B cell (primary cell): ENCODE measurements around the gene FXR1. TPM values are rescaled to one million over a fixed set of nuclear protein-coding genes. Genes with fewer than 3 reads are reported as not detected.

ENCODE experiments used
- ATAC-seq: fragments of 200-7000 bp; cut with Tn5 transposase; one replicate; pipeline ENCODE4 v1.10.0; 2021; ENCODE audit warnings: low read depth, mild to moderate bottlenecking, moderate number of reproducible peaks, moderate library complexity
- CTCF ChIA-PET: fragments of 350-600 bp; sonication (Branson Sonifier 250); formaldehyde crosslinking; loops from one replicate; lab custom pipeline; 2021; ENCODE audit warnings: antibody characterized with exemption, inconsistent platforms; lab: Charles Lee
- POLR2A ChIA-PET: fragments of 350-600 bp; sonication (Branson Sonifier 250); formaldehyde crosslinking; loops from one replicate; lab custom pipeline; 2021; ENCODE audit warnings: antibody characterized with exemption; lab: Charles Lee
- DNase-seq: peaks from one replicate; pipeline ENCODE4 v3.0.0; 2013
- H2AFZ ChIP-seq: 2 replicates; pipeline ENCODE4 v1.6.1; 2012; ENCODE audit warnings: mild to moderate bottlenecking, low read depth, low read length; ENCODE audit not compliant: insufficient read depth, poor library complexity, severe bottlenecking
- H3K27ac ChIP-seq, 2 donors: 1 replicate in 1 of 2; 2 replicates in 1 of 2; pipeline ENCODE4 v1.5.1; 2012 to 2013; ENCODE audit warnings: low read length in 2 of 2, mild to moderate bottlenecking in 2 of 2, moderate library complexity in 1 of 2
- H3K27me3 ChIP-seq, 4 experiments: fragments of 200-600 bp in 1 of 4; sonication (generic) in 1 of 4; replicated peaks in 1 of 4; 1 replicate in 2 of 4; 2 replicates in 2 of 4; pipeline versions ENCODE4 v1.6.1 to v1.7.0; 2013 to 2016; ENCODE audit warnings: low read length in 3 of 4, mild to moderate bottlenecking in 2 of 4, mixed read lengths in 1 of 4, moderate library complexity in 1 of 4; ENCODE audit not compliant: insufficient read depth in 4 of 4, control insufficient read depth in 3 of 4; ENCODE audit errors: control extremely low read depth in 1 of 4
- H3K36me3 ChIP-seq, 2 experiments: replicated peaks in 1 of 2; 1 replicate in 1 of 2; 2 replicates in 1 of 2; pipeline versions ENCODE4 v1.6.1 to v1.7.1; 2013; ENCODE audit warnings: low read length in 1 of 2; ENCODE audit not compliant: insufficient read depth in 2 of 2, control insufficient read depth in 1 of 2; ENCODE audit errors: control extremely low read depth in 1 of 2, extremely low read depth in 1 of 2
- H3K4me1 ChIP-seq, 2 donors: fragments of 200-600 bp in 1 of 2; sonication (generic) in 1 of 2; 1 replicate in 1 of 2; 2 replicates in 1 of 2; pipeline versions ENCODE4 v1.5.1 to v1.6.1; 2013 to 2017; ENCODE audit warnings: low read length in 2 of 2; ENCODE audit not compliant: control insufficient read depth in 2 of 2, insufficient read depth in 2 of 2
- H3K4me2 ChIP-seq: replicated peaks from 2 replicates; pipeline ENCODE3; 2012; ENCODE audit warnings: mild to moderate bottlenecking, low read depth, low read length; ENCODE audit not compliant: poor library complexity, severe bottlenecking
- H3K4me3 ChIP-seq, 5 experiments: fragments of 200-600 bp in 1 of 5; sonication (generic) in 1 of 5; 1 replicate in 3 of 5; 2 replicates in 2 of 5; pipeline versions ENCODE4 v1.5.1 to v1.7.0; 2011 to 2016; ENCODE audit warnings: low read length in 4 of 5, mild to moderate bottlenecking in 4 of 5, low read depth in 2 of 5, control low read depth in 1 of 5, moderate library complexity in 1 of 5; ENCODE audit not compliant: insufficient read depth in 1 of 5; ENCODE audit errors: control extremely low read depth in 1 of 5, extremely low read depth in 1 of 5
- H3K79me2 ChIP-seq: fragments of 200-600 bp; sonication (generic); one replicate; pipeline ENCODE4 v1.6.0; 2016; ENCODE audit warnings: low read length; ENCODE audit not compliant: control insufficient read depth, insufficient read depth
- H3K9ac ChIP-seq: fragments of 200-600 bp; sonication (generic); 2 replicates; pipeline ENCODE4 v1.6.1; 2017; ENCODE audit warnings: mild to moderate bottlenecking, low read length, moderate library complexity
- H3K9me3 ChIP-seq, 3 donors: one replicate each; pipeline versions ENCODE4 v1.6.1 to v1.7.1; 2013; ENCODE audit warnings: low read length in 2 of 3; ENCODE audit not compliant: control insufficient read depth in 2 of 3, insufficient read depth in 1 of 3; ENCODE audit errors: control extremely low read depth in 1 of 3
- H4K20me1 ChIP-seq: 2 replicates; pipeline ENCODE4 v1.6.0; 2012; ENCODE audit warnings: mild to moderate bottlenecking, low read length; ENCODE audit not compliant: insufficient read depth, control insufficient read depth, poor library complexity, severe bottlenecking
- H3K27ac Mint-ChIP-seq: one replicate; pipeline ENCODE4 v1.8.0; 2021; ENCODE audit warnings: mixed read lengths
- H3K27me3 Mint-ChIP-seq: one replicate; pipeline ENCODE4 v1.8.0; 2021; ENCODE audit warnings: mixed read lengths
- H3K4me1 Mint-ChIP-seq: one replicate; pipeline ENCODE4 v1.8.0; 2021; ENCODE audit warnings: mixed read lengths
- H3K4me3 Mint-ChIP-seq: one replicate; pipeline ENCODE4 v1.8.0; 2021; ENCODE audit warnings: mixed read lengths
- H3K9me3 Mint-ChIP-seq: one replicate; pipeline ENCODE4 v1.8.0; 2022; ENCODE audit warnings: mixed read lengths; ENCODE audit not compliant: insufficient read depth
- EZH2 ChIP-seq: IDR thresholded peaks from 2 replicates; pipeline ENCODE4 v1.6.1; 2012; ENCODE audit warnings: borderline replicate concordance, low read depth, mild to moderate bottlenecking, moderate library complexity, low read length; ENCODE audit not compliant: insufficient read depth, poor library complexity, severe bottlenecking
- WGBS: methylation state at CpG from one replicate; pipeline ENCODE4 v1.1.5; 2013; ENCODE audit warnings: missing lambda C conversion rate; ENCODE audit not compliant: insufficient coverage; 5-methylcytosine and 5-hydroxymethylcytosine counted together
- intact Hi-C: fragments of 100-400 bp; cut with micrococcal nuclease; formaldehyde crosslinking; loops from one replicate; pipeline ENCODE4 v1.10.0; 2022
- polyA plus RNA-seq: library from polyadenylated mRNA; depleted of rRNA; stranded (reverse); fragments of >200 nt; gene quantifications from 2 replicates; pipeline ENCODE4 v1.2.3, GENCODE V29; 2012
- total RNA-seq, 2 donors: library from RNA; stranded (reverse); fragments of 120-200 nt in 1 of 2; gene quantifications; 1 replicate in 1 of 2; 2 replicates in 1 of 2; pipeline versions ENCODE4 v1.2.3 to v1.2.4, GENCODE V29; 2013 to 2022
- TF ChIP-seq, protein P1 (sequence below): fragments of 200-600 bp; IDR thresholded peaks from one replicate; pipeline ENCODE4 v1.8.0; 2022; ENCODE audit warnings: antibody characterized with exemption, mild to moderate bottlenecking

FXR1 gene
- total and polyA plus RNA-seq, 2 donors (not counting 1 experiment from before 2014, with no cell fraction given), result 43.4 to 144 TPM

DNA sequence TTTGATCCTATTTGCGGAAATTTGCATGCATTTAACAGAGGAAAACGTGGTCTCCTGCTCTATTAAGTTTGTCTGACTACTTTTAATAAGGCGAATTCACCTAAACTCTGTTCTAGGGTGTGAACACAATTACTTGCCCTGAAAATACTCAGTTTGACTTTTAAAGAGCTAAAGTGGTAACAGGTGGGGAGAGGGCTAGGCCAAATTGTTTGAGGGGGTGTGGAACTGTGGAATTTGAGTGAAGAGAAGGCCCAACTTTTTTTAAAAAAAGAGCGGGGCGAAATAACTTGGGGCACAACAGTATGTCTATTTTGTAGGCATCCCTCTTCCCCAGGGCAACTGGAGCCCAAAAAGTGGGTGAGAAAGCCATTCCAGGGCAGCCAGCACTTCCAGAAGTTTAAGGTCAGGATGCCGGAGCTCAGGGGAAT, 580 bp upstream of the FXR1 start:
- intact Hi-C loops, result loop anchor here (1.0 to 2.0 kb wide), 3 partner anchors 77 to 1259 kb away; partner anchors contain the start of genes DNAJC19, TTC14 and USP13
- Histone ChIP-seq H3K9ac (peak overlapping the region; percentile 96), H3K27ac (peak overlapping the region; percentile 91 to 97), H3K4me3 (peak overlapping the region; percentile 67 to 99 (median 92)), H3K4me1 (peaks cover 22 to 27% of the 10 kb centered on the region in 2 donors), H3K79me2 (peaks cover 91% of the 10 kb centered on the region), H3K27me3 (no peaks in the 10 kb centered on the region), H2AFZ (peak overlapping the region; percentile 96), H3K36me3 (peaks cover 0 to 16% of the 10 kb centered on the region in 2 experiments), H3K9me3 (no peaks in the 10 kb centered on the region), H4K20me1 (peaks cover 18% of the 10 kb centered on the region), H3K4me2 (peak overlapping the region; percentile 93)
- Mint-ChIP-seq H3K9me3 (no peaks in the 10 kb centered on the region), H3K27ac (peak overlapping the region; percentile 97), H3K4me1 (peaks cover 51% of the 10 kb centered on the region), H3K4me3 (peak overlapping the region; percentile 95), H3K27me3 (no peaks in the 10 kb centered on the region)
- CTCF ChIA-PET, result interaction anchor here (0.8 to 1.9 kb wide), 9 partner anchors 13 to 1878 kb away, joined by 3 to 7 read pairs (median 3); partner anchors contain the start of gene TTC14
- TF ChIP-seq EZH2, result no peak
- TF ChIP-seq, protein P1, sequence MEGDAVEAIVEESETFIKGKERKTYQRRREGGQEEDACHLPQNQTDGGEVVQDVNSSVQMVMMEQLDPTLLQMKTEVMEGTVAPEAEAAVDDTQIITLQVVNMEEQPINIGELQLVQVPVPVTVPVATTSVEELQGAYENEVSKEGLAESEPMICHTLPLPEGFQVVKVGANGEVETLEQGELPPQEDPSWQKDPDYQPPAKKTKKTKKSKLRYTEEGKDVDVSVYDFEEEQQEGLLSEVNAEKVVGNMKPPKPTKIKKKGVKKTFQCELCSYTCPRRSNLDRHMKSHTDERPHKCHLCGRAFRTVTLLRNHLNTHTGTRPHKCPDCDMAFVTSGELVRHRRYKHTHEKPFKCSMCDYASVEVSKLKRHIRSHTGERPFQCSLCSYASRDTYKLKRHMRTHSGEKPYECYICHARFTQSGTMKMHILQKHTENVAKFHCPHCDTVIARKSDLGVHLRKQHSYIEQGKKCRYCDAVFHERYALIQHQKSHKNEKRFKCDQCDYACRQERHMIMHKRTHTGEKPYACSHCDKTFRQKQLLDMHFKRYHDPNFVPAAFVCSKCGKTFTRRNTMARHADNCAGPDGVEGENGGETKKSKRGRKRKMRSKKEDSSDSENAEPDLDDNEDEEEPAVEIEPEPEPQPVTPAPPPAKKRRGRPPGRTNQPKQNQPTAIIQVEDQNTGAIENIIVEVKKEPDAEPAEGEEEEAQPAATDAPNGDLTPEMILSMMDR, result no peak
- POLR2A ChIA-PET, result no interaction called here
- WGBS, result 48% methylated on average over 6 of the region's 6 CpGs
- no peak for ATAC-seq
- no peak for DNase-seq

DNA sequence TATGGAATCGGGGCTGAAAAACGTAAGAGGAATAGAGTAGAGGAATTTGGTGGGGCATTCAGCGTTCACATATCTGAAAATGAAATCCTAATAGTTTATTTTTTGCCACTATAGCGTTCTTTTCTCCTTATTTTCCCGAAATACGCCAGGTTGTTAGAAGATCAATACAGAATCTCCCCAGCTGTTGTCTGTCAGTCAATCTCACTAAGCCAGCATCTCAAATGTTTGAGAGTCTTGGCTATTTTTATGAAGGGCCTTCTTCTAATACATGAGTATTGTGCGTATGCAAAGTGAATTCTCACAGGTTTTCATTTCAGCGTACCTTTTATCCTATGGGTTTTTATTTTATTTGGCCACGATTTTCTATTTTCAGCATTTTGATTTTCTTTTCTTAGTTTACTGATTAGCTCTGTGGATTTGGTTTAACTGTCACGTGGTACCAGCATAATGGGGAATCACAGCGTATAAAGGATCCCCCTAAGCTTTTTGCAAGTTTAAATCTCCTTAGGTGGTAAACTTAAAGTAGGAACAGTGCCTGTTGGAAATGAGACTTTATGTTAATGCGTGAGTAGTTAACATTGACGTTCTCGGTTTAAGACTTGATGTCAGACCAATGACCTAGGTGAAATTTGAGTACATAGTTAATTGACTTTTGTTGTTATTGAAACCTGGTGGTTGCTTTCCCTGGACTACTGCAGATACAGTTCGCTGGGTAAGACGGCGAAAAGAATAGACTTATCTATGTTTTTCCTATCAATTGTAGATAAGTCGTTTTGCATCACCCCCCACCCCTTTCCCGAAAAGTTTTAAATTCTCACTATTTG, 1.3 kb downstream of the FXR1 start:
- TF ChIP-seq, protein P1, result no peak
- TF ChIP-seq EZH2, result no peak
- H3K79me2 ChIP-seq, result peaks cover 98% of the 10 kb centered on the region
- peak overlapping the region; percentile 97 for H3K27ac Mint-ChIP-seq
- H3K27me3 Mint-ChIP-seq, result no peaks in the 10 kb centered on the region
- H3K9me3 Mint-ChIP-seq, result no peaks in the 10 kb centered on the region
- H3K4me3 ChIP-seq, result peak overlapping the region; percentile 67 to 99 (median 92)
- no peaks in the 10 kb centered on the region for H3K27me3 ChIP-seq
- CTCF ChIA-PET, result no interaction called here
- 31% methylated on average over 6 of the region's 19 CpGs for WGBS
- intact Hi-C loops, result loop anchor here (2.0 kb wide), 1 partner anchor 1261 kb away; the partner anchor contains the start of gene USP13
- peak overlapping the region; percentile 95 for H3K4me3 Mint-ChIP-seq
- H3K4me1 Mint-ChIP-seq, result peaks cover 60% of the 10 kb centered on the region
- ATAC-seq, result no peak
- peaks cover 22 to 27% of the 10 kb centered on the region in 2 donors for H3K4me1 ChIP-seq
- POLR2A ChIA-PET, result no interaction called here
- H3K27ac ChIP-seq, result peak overlapping the region; percentile 91 to 97
- H3K9ac ChIP-seq, result peak overlapping the region; percentile 96
- H2AFZ ChIP-seq, result peak overlapping the region; percentile 96
- H4K20me1 ChIP-seq, result peaks cover 35% of the 10 kb centered on the region
- DNase-seq, result peak; percentile 9
- H3K4me2 ChIP-seq, result peak overlapping the region; percentile 93
- no peaks in the 10 kb centered on the region for H3K9me3 ChIP-seq
- peaks cover 0 to 16% of the 10 kb centered on the region in 2 experiments for H3K36me3 ChIP-seq
